Gastrocnemius medialis (tissue), 4 donors: Measurements from ENCODE around the gene LINGO1.

Experiments
- POLR2A ChIP-seq, 2 donors: fragments of 450-650 bp; IDR thresholded peaks; one replicate each; pipeline ENCODE4 v1.6.1; 2017; ENCODE audit warnings: antibody characterized with exemption in 2 of 2, mild to moderate bottlenecking in 2 of 2, moderate library complexity in 2 of 2
- TF ChIP-seq, protein P1 (sequence below), 5 experiments: fragments of 450-650 bp in 3 of 5; fragments of 200-600 bp in 2 of 5; sonication (generic) in 2 of 5; IDR thresholded peaks in 4 of 5; conservative IDR thresholded peaks in 1 of 5; 1 replicate in 4 of 5; 2 replicates in 1 of 5; pipeline ENCODE4 v1.5.1; 2016 to 2019; ENCODE audit warnings: antibody characterized with exemption in 5 of 5, mild to moderate bottlenecking in 3 of 5, moderate library complexity in 3 of 5

DNA sequence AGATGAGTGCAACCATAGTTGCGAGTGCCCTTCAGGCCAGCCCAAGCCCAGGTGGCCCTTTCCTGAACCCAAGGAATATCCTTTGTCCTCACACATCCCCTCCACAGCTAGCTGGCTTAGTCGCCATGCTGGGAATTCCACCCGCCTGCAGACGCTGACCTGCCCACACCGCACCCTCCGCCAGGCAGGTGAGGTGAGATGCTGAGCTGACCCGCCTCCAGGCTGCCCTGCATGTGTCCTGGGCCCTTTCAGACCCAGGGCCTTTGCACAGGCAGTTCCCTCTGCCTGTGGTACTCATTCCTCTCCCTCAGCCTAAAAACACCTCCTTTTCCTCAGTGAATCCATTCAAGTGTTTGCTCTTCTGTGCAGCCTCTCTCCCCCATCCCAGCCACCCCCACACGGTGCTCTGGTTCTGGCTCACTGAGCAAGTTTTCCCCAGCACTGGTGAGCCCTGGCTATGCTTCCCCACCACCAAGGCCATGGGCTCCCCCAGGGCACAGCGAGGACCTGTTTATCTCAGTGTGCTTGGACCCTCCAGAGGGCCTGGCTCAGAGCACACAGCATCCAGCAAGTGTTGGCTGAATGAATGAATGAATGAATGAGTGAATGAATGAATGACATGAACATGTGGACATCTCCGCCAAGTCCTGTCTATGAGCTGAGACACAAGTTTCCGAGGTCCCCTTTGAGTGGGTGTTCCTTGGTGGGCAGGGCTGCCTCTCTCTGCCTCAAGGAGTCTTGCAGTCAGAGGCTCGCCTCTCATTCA is 33.0 kb upstream of the LINGO1 start:
- TF ChIP-seq, protein P1, sequence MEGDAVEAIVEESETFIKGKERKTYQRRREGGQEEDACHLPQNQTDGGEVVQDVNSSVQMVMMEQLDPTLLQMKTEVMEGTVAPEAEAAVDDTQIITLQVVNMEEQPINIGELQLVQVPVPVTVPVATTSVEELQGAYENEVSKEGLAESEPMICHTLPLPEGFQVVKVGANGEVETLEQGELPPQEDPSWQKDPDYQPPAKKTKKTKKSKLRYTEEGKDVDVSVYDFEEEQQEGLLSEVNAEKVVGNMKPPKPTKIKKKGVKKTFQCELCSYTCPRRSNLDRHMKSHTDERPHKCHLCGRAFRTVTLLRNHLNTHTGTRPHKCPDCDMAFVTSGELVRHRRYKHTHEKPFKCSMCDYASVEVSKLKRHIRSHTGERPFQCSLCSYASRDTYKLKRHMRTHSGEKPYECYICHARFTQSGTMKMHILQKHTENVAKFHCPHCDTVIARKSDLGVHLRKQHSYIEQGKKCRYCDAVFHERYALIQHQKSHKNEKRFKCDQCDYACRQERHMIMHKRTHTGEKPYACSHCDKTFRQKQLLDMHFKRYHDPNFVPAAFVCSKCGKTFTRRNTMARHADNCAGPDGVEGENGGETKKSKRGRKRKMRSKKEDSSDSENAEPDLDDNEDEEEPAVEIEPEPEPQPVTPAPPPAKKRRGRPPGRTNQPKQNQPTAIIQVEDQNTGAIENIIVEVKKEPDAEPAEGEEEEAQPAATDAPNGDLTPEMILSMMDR (IDR thresholded peaks at IDR 0.05 in 4 of 5, conservative IDR thresholded peaks at IDR 0.05 in 1 of 5), result no peak
- no peak for TF ChIP-seq POLR2A (IDR thresholded peaks at IDR 0.05)
